ENCODE results near the gene CCDC15. TPM values are rescaled to one million over a fixed set of nuclear protein-coding genes. Genes with fewer than 3 reads are reported as not detected.

Gene CCDC15
- total and polyA plus RNA-seq, 2 of the 13 experiments (the other 11 are each of a cell fraction or from before 2014, with no cell fraction given) = 2.2 to 4.6 TPM

- no peak for TF ChIP-seq ZNF672 (CRISPR knock-in tag; IDR thresholded peaks at IDR 0.05)
- TF ChIP-seq HOXA3 (CRISPR knock-in tag; IDR thresholded peaks at IDR 0.05) = no peak
- TF ChIP-seq ZNF652 (CRISPR knock-in tag; IDR thresholded peaks at IDR 0.05; ENCODE audit: borderline replicate concordance, low read depth) = no peak
- no peak for TF ChIP-seq ZNF878 (CRISPR knock-in tag; IDR thresholded peaks at IDR 0.05)
- no peak for TF ChIP-seq ZNF557 (CRISPR knock-in tag; IDR thresholded peaks at IDR 0.05)
- TF ChIP-seq PRDM4 (CRISPR knock-in tag; IDR thresholded peaks at IDR 0.05; ENCODE audit: borderline replicate concordance) = no peak
- no peak for TF ChIP-seq PLRG1 (conservative IDR thresholded peaks at IDR 0.05)
- no peak for TF ChIP-seq U2AF1 (optimal IDR thresholded peaks at IDR 0.05; ENCODE audit: low read depth, low read length)
- TF ChIP-seq ZBTB46 (CRISPR knock-in tag; IDR thresholded peaks at IDR 0.05; ENCODE audit: borderline replicate concordance) = no peak
- no peak for TF ChIP-seq ARNT2 (CRISPR knock-in tag; IDR thresholded peaks at IDR 0.05; ENCODE audit: low read depth)
- TF ChIP-seq ZSCAN9 (CRISPR knock-in tag; IDR thresholded peaks at IDR 0.05; ENCODE audit: borderline replicate concordance) = no peak
- TF ChIP-seq ZMYM4 (CRISPR knock-in tag; IDR thresholded peaks at IDR 0.05) = peak; percentile 42; the same call in 1 of the 2 replicates
- TF ChIP-seq CEBPB (IDR thresholded peaks at IDR 0.05; ENCODE audit: borderline replicate concordance, low read depth, low read length) = peak; percentile 60; the same call in 1 of the 2 replicates
- TF ChIP-seq PBX3 (CRISPR knock-in tag; IDR thresholded peaks at IDR 0.05; ENCODE audit: borderline replicate concordance) = no peak
- TF ChIP-seq MNT (IDR thresholded peaks at IDR 0.05) = no peak
- no peak for TF ChIP-seq ZC3H13 (CRISPR knock-in tag; IDR thresholded peaks at IDR 0.05)
- TF ChIP-seq NFYB (CRISPR knock-in tag; IDR thresholded peaks at IDR 0.05) = no peak
- no peak for TF ChIP-seq ZNF124 (CRISPR knock-in tag; IDR thresholded peaks at IDR 0.05)
- TF ChIP-seq TCF7 (IDR thresholded peaks at IDR 0.05; ENCODE audit: low read depth) = no peak
- TF ChIP-seq ZNF275 (CRISPR knock-in tag; IDR thresholded peaks at IDR 0.05; ENCODE audit: borderline replicate concordance) = no peak
- TF ChIP-seq SP2 (CRISPR knock-in tag; IDR thresholded peaks at IDR 0.05) = no peak
- no peak for TF ChIP-seq ZNF850 (CRISPR knock-in tag; conservative IDR thresholded peaks at IDR 0.05)
- peak; percentile 57 for TF ChIP-seq CREM (IDR thresholded peaks at IDR 0.05)
- no peak for TF ChIP-seq CREM (CRISPR knock-in tag; IDR thresholded peaks at IDR 0.05)
Measured at GRCh38 chr11:124934862-124935547, 19.0 kb upstream of the CCDC15 start (continued).

Measured in HepG2 (cell line).